ENCODE measurements around the gene ZNF827.
A peak's percentile ranks its signal among the peaks of the same experiment; 100 is the strongest.

The ZNF827 gene

DNA sequence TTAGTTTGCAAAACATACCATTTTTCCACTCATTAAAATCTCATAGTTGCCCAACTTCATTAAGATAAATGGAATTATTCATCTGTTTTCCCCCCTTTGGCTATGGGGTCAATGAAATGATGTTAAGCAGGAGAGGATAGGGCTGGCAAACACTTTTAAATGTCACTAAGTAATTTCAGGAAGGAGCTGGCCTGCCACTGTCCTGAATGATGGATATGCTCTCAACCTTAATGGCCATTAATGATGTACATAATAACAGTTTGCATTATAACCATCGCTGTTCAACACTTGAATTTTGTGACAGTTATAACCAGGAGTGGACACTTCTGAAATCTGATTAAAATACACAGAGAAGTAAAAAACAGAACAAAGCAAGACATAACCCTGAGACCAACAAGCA lies 181.4 kb downstream of the ZNF827 start:
- DNase-seq (ENCODE audit: low spot score) = no peak

- DNase-seq (ENCODE audit: low spot score) = no peak
Measured at GRCh38 chr4:145756244-145756643, 182.4 kb downstream of the ZNF827 start.

GRCh38 chr4:145755802-145756201 lies 182.8 kb downstream of the ZNF827 start:
- no peak for DNase-seq (ENCODE audit: low spot score)

DNA sequence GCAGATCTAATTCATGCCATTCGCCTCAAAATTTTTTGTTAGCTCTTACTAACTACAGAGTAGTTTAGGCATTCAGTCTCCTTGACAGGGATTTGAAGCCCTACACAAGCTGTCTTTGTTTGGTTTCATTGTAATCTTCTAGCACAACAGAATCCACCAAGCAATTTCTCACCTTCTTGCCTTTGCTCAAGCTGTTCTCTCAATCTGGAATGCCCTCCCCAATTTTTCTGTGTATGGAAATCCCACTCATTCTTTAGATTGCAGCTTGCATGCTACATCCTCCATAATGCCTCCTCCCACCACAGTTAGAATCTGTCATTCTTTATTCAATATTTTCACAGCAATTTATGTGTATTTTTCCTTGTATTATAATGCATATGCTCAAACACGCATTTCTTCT lies 195.0 kb downstream of the ZNF827 start:
- DNase-seq (ENCODE audit: low spot score) = no peak

DNA sequence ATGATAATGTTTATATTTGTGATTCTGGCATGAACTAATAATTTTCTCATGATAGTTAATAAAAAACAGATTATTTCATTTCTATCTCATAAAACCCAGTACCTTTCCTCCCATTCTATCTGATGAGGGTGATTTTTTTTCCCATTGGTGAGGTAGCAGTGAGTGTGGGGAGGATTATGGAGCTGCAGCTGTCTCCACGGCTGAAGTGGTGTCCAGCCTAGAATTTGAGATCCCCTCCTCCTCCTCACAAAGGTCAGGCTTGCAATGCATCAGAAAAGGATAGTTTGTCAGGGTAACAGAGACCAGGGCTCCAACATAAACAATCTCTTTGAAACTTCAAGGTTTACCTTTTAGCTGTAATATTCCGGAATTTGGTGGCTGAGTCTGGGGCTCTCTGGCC lies 197.8 kb downstream of the ZNF827 start:
- no peak for DNase-seq (ENCODE audit: low spot score)

GRCh38 chr4:145739845-145740244 lies 198.8 kb downstream of the ZNF827 start:
- no peak for DNase-seq (ENCODE audit: low spot score)

- no peak for DNase-seq (ENCODE audit: low spot score)
Measured at GRCh38 chr4:145736241-145736831, 202.3 kb downstream of the ZNF827 start.

- DNase-seq (ENCODE audit: low spot score) = no peak
Measured at GRCh38 chr4:145735827-145736226, 202.8 kb downstream of the ZNF827 start.

GRCh38 chr4:145735347-145735675 lies 203.3 kb downstream of the ZNF827 start:
- DNase-seq (ENCODE audit: low spot score) = peak; percentile 50

- DNase-seq (ENCODE audit: low spot score) = peak; percentile 44
Measured at GRCh38 chr4:145734576-145735346, 203.9 kb downstream of the ZNF827 start.

DNA sequence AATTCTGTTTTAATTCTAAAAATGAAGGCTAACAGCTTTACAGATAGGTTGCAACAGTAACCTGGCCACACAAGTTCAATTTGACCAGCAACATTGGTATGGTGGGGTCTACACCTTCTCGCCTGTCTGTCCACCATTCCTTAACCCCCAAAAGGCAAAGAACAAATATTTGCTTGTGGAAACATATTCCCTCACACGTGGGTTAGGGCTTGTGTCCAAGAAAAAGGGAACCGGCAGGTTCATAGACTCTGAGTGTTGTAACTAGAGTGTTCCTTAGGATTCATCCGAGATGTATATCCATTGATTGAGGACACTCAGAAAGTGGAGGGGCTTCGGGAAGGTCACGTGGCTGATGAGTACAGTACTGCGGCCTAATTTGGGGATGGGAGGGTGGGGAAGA lies 204.6 kb downstream of the ZNF827 start:
- DNase-seq (ENCODE audit: low spot score) = no peak

- peak; percentile 74 for DNase-seq (ENCODE audit: low spot score)
Measured at GRCh38 chr4:145732895-145733880, 205.4 kb downstream of the ZNF827 start.

GRCh38 chr4:145732001-145732815 lies 206.4 kb downstream of the ZNF827 start:
- DNase-seq (ENCODE audit: low spot score) = no peak

DNA sequence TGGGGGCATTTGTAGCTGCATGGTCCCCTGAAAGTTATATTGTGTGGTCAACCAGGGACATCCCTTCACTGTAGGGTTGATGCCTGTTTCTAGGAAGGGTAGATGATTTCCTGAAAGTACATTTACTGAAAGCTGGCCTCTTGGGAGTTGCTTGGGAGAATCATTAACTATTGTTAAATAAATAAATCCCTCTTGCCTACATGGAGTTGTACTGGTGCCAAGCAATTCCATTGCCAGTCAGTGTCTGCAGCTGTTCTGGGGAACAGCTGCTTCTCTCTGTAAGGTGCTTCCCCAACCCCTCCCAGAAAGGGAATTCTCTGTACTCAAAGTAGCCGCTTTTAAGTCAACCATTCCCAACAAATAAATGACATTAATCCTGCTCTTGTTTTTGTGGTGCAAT lies 207.6 kb downstream of the ZNF827 start:
- peak; percentile 54 for DNase-seq (ENCODE audit: low spot score)

GRCh38 chr4:145730026-145730425 lies 208.6 kb downstream of the ZNF827 start:
- DNase-seq (ENCODE audit: low spot score) = no peak

DNA sequence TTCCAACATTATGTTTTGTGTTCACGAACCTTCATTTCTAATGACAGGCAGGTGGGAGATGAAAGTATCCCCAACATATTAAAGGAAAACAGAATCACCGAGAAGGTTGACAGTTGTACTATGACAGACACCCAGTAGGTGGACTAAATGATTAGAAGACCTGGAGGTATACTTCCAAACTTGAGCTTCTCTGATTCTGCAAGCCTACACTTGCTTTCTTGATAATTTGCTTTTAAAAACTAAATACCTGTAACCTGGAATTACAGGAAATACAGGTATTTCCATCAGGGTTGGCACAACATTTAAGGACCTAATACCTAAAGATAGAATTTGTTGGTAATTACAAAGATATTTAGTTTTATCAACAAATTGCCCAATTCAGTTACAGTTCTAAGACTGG lies 215.3 kb downstream of the ZNF827 start:
- no peak for DNase-seq (ENCODE audit: low spot score)

- DNase-seq (ENCODE audit: low spot score) = no peak
Measured at GRCh38 chr4:145722561-145722960, 216.1 kb downstream of the ZNF827 start.

DNA sequence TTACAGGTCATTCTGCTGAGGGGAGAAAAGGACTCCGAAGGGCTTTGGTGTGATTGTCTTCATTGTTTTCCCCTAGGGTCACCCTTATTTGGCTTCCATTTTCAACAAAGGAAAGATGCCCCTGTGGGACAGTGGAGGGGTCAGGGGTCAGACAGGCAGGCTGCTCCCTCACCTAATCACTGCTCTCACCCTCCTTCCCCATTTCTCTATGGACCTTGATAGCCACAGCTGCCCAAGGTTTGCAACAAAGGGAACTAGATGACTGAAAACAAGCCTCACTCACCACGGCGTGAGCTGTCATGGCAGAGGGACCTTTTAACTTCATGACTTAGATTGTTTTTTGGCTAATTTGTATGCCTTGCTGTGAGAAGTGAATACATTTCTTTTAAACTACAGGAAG lies 218.0 kb downstream of the ZNF827 start:
- DNase-seq (ENCODE audit: low spot score) = no peak

- DNase-seq (ENCODE audit: low spot score) = no peak
Measured at GRCh38 chr4:145719752-145720624, 218.6 kb downstream of the ZNF827 start.

- no peak for DNase-seq (ENCODE audit: low spot score)
Measured at GRCh38 chr4:145716661-145717200, 221.9 kb downstream of the ZNF827 start.

GRCh38 chr4:145716200-145716599 lies 222.4 kb downstream of the ZNF827 start:
- no peak for DNase-seq (ENCODE audit: low spot score)
